A549 (cell line): ENCODE measurements around the gene SYNGR2.

Experiments used
- BHLHE40 ChIP-seq: IDR thresholded peaks from 2 replicates; pipeline ENCODE4 v1.6.1; 2012; ENCODE audit warnings: low read depth, low read length, inconsistent platforms
- CTCF ChIP-seq: fragments of >200 bp; sonication (Bioruptor Twin); formaldehyde crosslinking; IDR thresholded peaks from 3 replicates; pipeline ENCODE4 v1.5.1; 2016
- EHMT2 ChIP-seq: fragments of 200-600 bp; sonication (generic); IDR thresholded peaks from 2 replicates; pipeline ENCODE4 v1.6.1; 2016; ENCODE audit warnings: antibody characterized with exemption, low read depth, mild to moderate bottlenecking, moderate library complexity
- HOXA7 ChIP-seq: fragments of 250-450 bp; sonication (Bioruptor Pico); IDR thresholded peaks from 2 replicates; pipeline ENCODE4 v1.5.0; 2020; ENCODE audit warnings: mild to moderate bottlenecking, moderate library complexity
- JUN ChIP-seq, 2 experiments: fragments of >200 bp; sonication (Bioruptor Twin); formaldehyde crosslinking; IDR thresholded peaks; 2 replicates in 1 of 2; 3 replicates in 1 of 2; pipeline ENCODE4 v1.6.1; 2016 to 2017
- POLR2A ChIP-seq: IDR thresholded peaks from 2 replicates; pipeline ENCODE4 v1.6.1; 2012; ENCODE audit warnings: mild to moderate bottlenecking, low read length
- RAD21 ChIP-seq, 2 experiments: fragments of >200 bp in 1 of 2; sonication (Bioruptor Twin) in 1 of 2; formaldehyde crosslinking in 1 of 2; IDR thresholded peaks in 1 of 2; conservative IDR thresholded peaks in 1 of 2; 2 replicates in 1 of 2; 3 replicates in 1 of 2; pipeline ENCODE4 v1.6.1; 2012 to 2018; ENCODE audit warnings: inconsistent platforms in 1 of 2
- USF2 ChIP-seq: fragments of 450-650 bp; IDR thresholded peaks from 2 replicates; pipeline ENCODE4 v1.6.1; 2014; ENCODE audit warnings: antibody characterized with exemption
- ZC3H11A ChIP-seq: fragments of 450-650 bp; IDR thresholded peaks from 2 replicates; pipeline ENCODE4 v1.6.1; 2014; ENCODE audit warnings: antibody characterized with exemption, mild to moderate bottlenecking
- ZNF302 ChIP-seq: fragments of 250-450 bp; sonication (Bioruptor Pico); IDR thresholded peaks from 2 replicates; pipeline ENCODE4 v1.9.0; 2021; ENCODE audit warnings: inconsistent platforms, mild to moderate bottlenecking, moderate library complexity

GRCh38 chr17:78219396-78220150 is 51.2 kb downstream of the SYNGR2 start:
- TF ChIP-seq POLR2A, result no peak
- no peak for TF ChIP-seq CTCF
- no peak for TF ChIP-seq RAD21 (conservative IDR thresholded peaks at IDR 0.05 in 1 of 2, IDR thresholded peaks at IDR 0.05 in 1 of 2)
- no peak for TF ChIP-seq EHMT2
- no peak for TF ChIP-seq ZC3H11A
- TF ChIP-seq BHLHE40, result no peak
- TF ChIP-seq JUN (IDR thresholded peaks at IDR 0.05), result no peak
- no peak for TF ChIP-seq HOXA7 (CRISPR knock-in tag)
- TF ChIP-seq ZNF302, result no peak
- TF ChIP-seq USF2, result no peak
